ENCODE data around the gene CDC14A. TPM values are rescaled to one million over a fixed set of nuclear protein-coding genes. Genes with fewer than 3 reads are reported as not detected.

CDC14A gene
- total and polyA plus RNA-seq, 8 donors: 8.9 to 16.4 (median 14.2) TPM

DNA sequence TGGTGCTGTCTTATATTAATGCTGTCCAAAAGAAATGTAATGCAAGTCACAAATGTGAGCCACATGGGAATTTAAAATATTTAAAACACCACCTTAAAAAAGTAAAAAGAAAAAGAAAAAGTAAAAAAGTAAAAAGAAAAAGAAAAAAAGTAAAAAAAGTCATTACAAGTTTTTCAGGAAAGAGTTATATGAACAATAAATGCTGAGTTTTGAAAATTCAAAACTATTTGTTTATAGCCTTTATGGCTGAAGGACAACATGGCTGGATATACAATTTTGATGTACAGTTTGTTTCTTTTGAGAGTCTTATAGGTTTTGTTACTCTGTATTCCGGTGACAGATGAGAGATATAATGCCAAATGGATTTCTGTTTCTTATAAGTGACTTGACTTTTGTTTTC is 214.8 kb downstream of the CDC14A start:
- no peak for ATAC-seq

More for the DNA sequence above, 214.8 kb downstream of the CDC14A start:
- Histone ChIP-seq H3K27ac (no peak overlapping the region), H3K4me1 (no peaks in the 10 kb centered on the region), H3K9me3 (peaks cover 0 to 3% of the 10 kb centered on the region in 2 donors), H3K36me3 (no peaks in the 10 kb centered on the region), H3K27me3 (no peaks in the 10 kb centered on the region), H3K4me3 (no peak overlapping the region)
- intact Hi-C loops (cut with DNase I): no loop called here
- DNase-seq: no peak
- TF ChIP-seq, protein P1, sequence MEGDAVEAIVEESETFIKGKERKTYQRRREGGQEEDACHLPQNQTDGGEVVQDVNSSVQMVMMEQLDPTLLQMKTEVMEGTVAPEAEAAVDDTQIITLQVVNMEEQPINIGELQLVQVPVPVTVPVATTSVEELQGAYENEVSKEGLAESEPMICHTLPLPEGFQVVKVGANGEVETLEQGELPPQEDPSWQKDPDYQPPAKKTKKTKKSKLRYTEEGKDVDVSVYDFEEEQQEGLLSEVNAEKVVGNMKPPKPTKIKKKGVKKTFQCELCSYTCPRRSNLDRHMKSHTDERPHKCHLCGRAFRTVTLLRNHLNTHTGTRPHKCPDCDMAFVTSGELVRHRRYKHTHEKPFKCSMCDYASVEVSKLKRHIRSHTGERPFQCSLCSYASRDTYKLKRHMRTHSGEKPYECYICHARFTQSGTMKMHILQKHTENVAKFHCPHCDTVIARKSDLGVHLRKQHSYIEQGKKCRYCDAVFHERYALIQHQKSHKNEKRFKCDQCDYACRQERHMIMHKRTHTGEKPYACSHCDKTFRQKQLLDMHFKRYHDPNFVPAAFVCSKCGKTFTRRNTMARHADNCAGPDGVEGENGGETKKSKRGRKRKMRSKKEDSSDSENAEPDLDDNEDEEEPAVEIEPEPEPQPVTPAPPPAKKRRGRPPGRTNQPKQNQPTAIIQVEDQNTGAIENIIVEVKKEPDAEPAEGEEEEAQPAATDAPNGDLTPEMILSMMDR (IDR thresholded peaks at IDR 0.05): no peak

Other genes with a start within 250 kb of the CDC14A start
- 1 to 10 TPM; 3.1 to 3.7 TPM for gene SASS6, start 219.6 kb upstream of the CDC14A start, total RNA-seq
- 1 to 10 TPM; 7.8 to 9.9 (median 8.6) TPM for gene SASS6, start 219.6 kb upstream of the CDC14A start, polyA plus RNA-seq (ENCODE audit: insufficient read length in 6 of 6)
- 10 to 100 TPM in 1 of 2 donors, 1 to 10 TPM in 1; 8.9 to 13.9 TPM for gene TRMT13, start 219.3 kb upstream of the CDC14A start, total RNA-seq
- 10 to 100 TPM; 37.9 to 53.6 (median 50.1) TPM for gene TRMT13, start 219.3 kb upstream of the CDC14A start, polyA plus RNA-seq (ENCODE audit: insufficient read length in 6 of 6)
- gene LRRC39, start 174.2 kb upstream of the CDC14A start, total RNA-seq: 1 to 10 TPM in 1 of 2 donors, under 1 TPM in 1; 0.35 to 1.2 TPM
- gene LRRC39, start 174.2 kb upstream of the CDC14A start, polyA plus RNA-seq (ENCODE audit: insufficient read length in 6 of 6): 1 to 10 TPM; 2.7 to 4.2 (median 3.5) TPM
- 10 to 100 TPM; 15.9 to 22.6 TPM for gene DBT, start 102.7 kb upstream of the CDC14A start, total RNA-seq
- 10 to 100 TPM; 17.1 to 23.0 (median 19.8) TPM for gene DBT, start 102.7 kb upstream of the CDC14A start, polyA plus RNA-seq (ENCODE audit: insufficient read length in 6 of 6)
- gene RTCA, start 86.3 kb upstream of the CDC14A start, total RNA-seq: 10 to 100 TPM; 37.1 to 38.7 TPM
- 10 to 100 TPM; 26.7 to 31.4 (median 31.2) TPM for gene RTCA, start 86.3 kb upstream of the CDC14A start, polyA plus RNA-seq (ENCODE audit: insufficient read length in 6 of 6)
- gene GPR88, start 185.6 kb downstream of the CDC14A start, total RNA-seq: under 1 TPM in 1 of 2 donors, not detected in 1; 0.10 TPM
- gene GPR88, start 185.6 kb downstream of the CDC14A start, polyA plus RNA-seq (ENCODE audit: insufficient read length in 6 of 6): under 1 TPM; 0.35 to 0.58 (median 0.53) TPM

Data from left lung (tissue), 10 donors.